GM23338 (cell line): Measurements from ENCODE around the gene LPAR6.

ENCODE experiments used
- CREB1 ChIP-seq: fragments of 250-450 bp; sonication (Bioruptor Pico); IDR thresholded peaks from 2 replicates; pipeline ENCODE4 v1.5.0; 2020; ENCODE audit warnings: low read depth, mild to moderate bottlenecking, moderate library complexity
- ETS1 ChIP-seq: IDR thresholded peaks from 2 replicates; pipeline ENCODE4 v1.6.1; 2016; ENCODE audit warnings: antibody characterized with exemption
- EZH2 ChIP-seq: fragments of 200-600 bp; sonication (generic); IDR thresholded peaks from one replicate; pipeline ENCODE4 v1.8.0; 2017; ENCODE audit warnings: antibody characterized with exemption, mild to moderate bottlenecking, low read depth; ENCODE audit not compliant: unreplicated experiment
- EZH2phosphoT487 ChIP-seq: fragments of 200-600 bp; sonication (generic); IDR thresholded peaks from one replicate; pipeline ENCODE4 v1.8.1; 2018; ENCODE audit warnings: antibody characterized with exemption; ENCODE audit not compliant: unreplicated experiment
- JUNB ChIP-seq: IDR thresholded peaks from one replicate; pipeline ENCODE4 v1.6.1; 2016; ENCODE audit warnings: antibody characterized with exemption; ENCODE audit not compliant: unreplicated experiment
- POLR2AphosphoS5 ChIP-seq: IDR thresholded peaks from 2 replicates; pipeline ENCODE4 v1.6.1; 2016; ENCODE audit warnings: antibody characterized with exemption, low read depth
- ZNF331 ChIP-seq: fragments of 250-450 bp; sonication (Bioruptor Pico); IDR thresholded peaks from 2 replicates; pipeline ENCODE4 v1.5.0; 2020; ENCODE audit warnings: low read depth, mild to moderate bottlenecking, moderate library complexity
- TF ChIP-seq, protein P1 (sequence below), 2 experiments: fragments of 200-600 bp in 1 of 2; sonication (generic) in 1 of 2; conservative IDR thresholded peaks; 2 replicates each; pipeline versions ENCODE4 v1.5.1 to v1.6.1; 2016 to 2017; ENCODE audit warnings: antibody characterized with exemption in 2 of 2, low read depth in 2 of 2, mild to moderate bottlenecking in 2 of 2, moderate library complexity in 1 of 2

- TF ChIP-seq, protein P1, sequence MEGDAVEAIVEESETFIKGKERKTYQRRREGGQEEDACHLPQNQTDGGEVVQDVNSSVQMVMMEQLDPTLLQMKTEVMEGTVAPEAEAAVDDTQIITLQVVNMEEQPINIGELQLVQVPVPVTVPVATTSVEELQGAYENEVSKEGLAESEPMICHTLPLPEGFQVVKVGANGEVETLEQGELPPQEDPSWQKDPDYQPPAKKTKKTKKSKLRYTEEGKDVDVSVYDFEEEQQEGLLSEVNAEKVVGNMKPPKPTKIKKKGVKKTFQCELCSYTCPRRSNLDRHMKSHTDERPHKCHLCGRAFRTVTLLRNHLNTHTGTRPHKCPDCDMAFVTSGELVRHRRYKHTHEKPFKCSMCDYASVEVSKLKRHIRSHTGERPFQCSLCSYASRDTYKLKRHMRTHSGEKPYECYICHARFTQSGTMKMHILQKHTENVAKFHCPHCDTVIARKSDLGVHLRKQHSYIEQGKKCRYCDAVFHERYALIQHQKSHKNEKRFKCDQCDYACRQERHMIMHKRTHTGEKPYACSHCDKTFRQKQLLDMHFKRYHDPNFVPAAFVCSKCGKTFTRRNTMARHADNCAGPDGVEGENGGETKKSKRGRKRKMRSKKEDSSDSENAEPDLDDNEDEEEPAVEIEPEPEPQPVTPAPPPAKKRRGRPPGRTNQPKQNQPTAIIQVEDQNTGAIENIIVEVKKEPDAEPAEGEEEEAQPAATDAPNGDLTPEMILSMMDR (conservative IDR thresholded peaks at IDR 0.05; ENCODE audit: low read depth in 2 of 2), result no peak
- no peak for TF ChIP-seq JUNB
- TF ChIP-seq CREB1 (CRISPR knock-in tag), result no peak
- no peak for TF ChIP-seq POLR2AphosphoS5
- no peak for TF ChIP-seq EZH2
- TF ChIP-seq ETS1, result no peak
- TF ChIP-seq EZH2phosphoT487, result no peak
- no peak for TF ChIP-seq ZNF331 (CRISPR knock-in tag)
These were observed 24.5 kb upstream of the LPAR6 start for GRCh38 chr13:48437371-48437770.
